Activated CD4-positive, alpha-beta T cell treated with anti-CD3 and anti-CD28 coated beads, Interleukin-2, amount 50 U/mL, for 16 hours (primary cell): Measurements from ENCODE around the gene LGMN.

ENCODE experiments used
- DNase-seq: peaks from one replicate; pipeline ENCODE4 v3.0.0-alpha.2; 2020

LGMN gene

GRCh38 chr14:92670643-92671366 lies 77.6 kb downstream of the LGMN start:
- DNase-seq: no peak

GRCh38 chr14:92670160-92670559 lies 78.3 kb downstream of the LGMN start:
- no peak for DNase-seq

GRCh38 chr14:92668276-92668973 lies 80.0 kb downstream of the LGMN start:
- DNase-seq: no peak

- no peak for DNase-seq
Measured at GRCh38 chr14:92666251-92666650, 82.2 kb downstream of the LGMN start.

- DNase-seq: no peak
Measured at GRCh38 chr14:92665661-92666110, 82.7 kb downstream of the LGMN start.

- DNase-seq: no peak
Measured at GRCh38 chr14:92663049-92663448, 85.4 kb downstream of the LGMN start.

GRCh38 chr14:92660571-92660970 lies 87.9 kb downstream of the LGMN start:
- no peak for DNase-seq

- no peak for DNase-seq
Measured at GRCh38 chr14:92659765-92660561, 88.5 kb downstream of the LGMN start.

GRCh38 chr14:92658684-92659083 lies 89.7 kb downstream of the LGMN start:
- no peak for DNase-seq

- DNase-seq: no peak
Measured at GRCh38 chr14:92658160-92658559, 90.3 kb downstream of the LGMN start.

- DNase-seq: no peak
Measured at GRCh38 chr14:92657457-92658142, 90.8 kb downstream of the LGMN start.

- DNase-seq: no peak
Measured at GRCh38 chr14:92656306-92657081, 91.9 kb downstream of the LGMN start.

GRCh38 chr14:92655419-92656201 lies 92.8 kb downstream of the LGMN start:
- DNase-seq: no peak

GRCh38 chr14:92654239-92654901 lies 94.1 kb downstream of the LGMN start:
- no peak for DNase-seq
